ENCODE data around the gene HNRNPL. TPM values are rescaled to one million over a fixed set of nuclear protein-coding genes. Genes with fewer than 3 reads are reported as not detected.

The HNRNPL gene
- total RNA-seq, 1 donor from 2014 or later, result 172 TPM

DNA sequence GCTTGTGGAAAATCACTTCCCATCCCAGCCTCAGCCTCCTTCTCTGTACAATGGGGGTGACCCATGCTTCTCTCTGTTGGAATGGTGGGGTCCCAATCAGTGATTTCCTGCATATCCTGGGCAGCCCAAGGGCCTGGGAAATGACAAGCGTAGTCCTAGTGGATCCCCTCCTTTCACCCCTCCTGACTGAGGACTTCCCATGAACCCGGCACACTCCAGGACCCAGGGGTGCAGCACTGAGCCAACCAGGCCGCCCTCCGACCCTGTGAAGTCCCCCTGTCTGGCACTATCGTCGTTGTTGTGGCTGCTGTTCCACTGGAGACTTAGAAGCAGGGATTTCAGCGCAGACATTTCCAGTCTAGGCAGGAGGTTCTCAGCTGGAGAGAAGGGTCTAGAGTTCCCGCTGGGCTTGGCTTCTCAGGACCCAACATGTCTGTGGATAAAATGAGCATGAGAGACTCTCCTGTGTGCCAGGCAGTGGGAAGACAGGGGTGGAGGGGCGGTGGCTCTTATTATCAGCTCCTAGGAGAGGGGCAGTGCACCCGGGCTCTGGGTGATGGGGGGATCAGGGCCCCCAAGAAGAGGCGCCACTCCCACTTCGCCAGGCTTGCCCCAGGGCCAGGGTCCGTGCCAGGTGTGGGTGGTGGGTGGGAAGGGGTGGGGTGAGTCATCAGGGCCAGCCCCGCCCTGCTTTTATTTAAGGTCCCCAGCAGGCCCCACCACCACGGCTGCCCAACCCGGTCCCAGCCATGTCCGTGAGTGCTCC is 61.1 kb downstream of the HNRNPL start, which contains the start of gene LGALS7B:
TSS of gene LGALS7B (plus strand) at position 723 of the 766 bp plus-strand sequence. CDS start at position 750, 27 bp downstream.
- Histone ChIP-seq H3K27me3 (ENCODE audit: control insufficient read depth, insufficient read depth, low read length) (no peaks in the 10 kb centered on the region), H3K4me3 (ENCODE audit: low read depth, low read length) (peak within 1 kb of the TSS; percentile 42), H3K36me3 (ENCODE audit: control insufficient read depth, insufficient read depth, low read length) (no peaks in the 10 kb centered on the region)
- FAIRE-seq (no peak), DNase-seq (ENCODE audit: low read depth) (peak; percentile 58)
- TF ChIP-seq, protein P1, sequence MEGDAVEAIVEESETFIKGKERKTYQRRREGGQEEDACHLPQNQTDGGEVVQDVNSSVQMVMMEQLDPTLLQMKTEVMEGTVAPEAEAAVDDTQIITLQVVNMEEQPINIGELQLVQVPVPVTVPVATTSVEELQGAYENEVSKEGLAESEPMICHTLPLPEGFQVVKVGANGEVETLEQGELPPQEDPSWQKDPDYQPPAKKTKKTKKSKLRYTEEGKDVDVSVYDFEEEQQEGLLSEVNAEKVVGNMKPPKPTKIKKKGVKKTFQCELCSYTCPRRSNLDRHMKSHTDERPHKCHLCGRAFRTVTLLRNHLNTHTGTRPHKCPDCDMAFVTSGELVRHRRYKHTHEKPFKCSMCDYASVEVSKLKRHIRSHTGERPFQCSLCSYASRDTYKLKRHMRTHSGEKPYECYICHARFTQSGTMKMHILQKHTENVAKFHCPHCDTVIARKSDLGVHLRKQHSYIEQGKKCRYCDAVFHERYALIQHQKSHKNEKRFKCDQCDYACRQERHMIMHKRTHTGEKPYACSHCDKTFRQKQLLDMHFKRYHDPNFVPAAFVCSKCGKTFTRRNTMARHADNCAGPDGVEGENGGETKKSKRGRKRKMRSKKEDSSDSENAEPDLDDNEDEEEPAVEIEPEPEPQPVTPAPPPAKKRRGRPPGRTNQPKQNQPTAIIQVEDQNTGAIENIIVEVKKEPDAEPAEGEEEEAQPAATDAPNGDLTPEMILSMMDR (IDR thresholded peaks at IDR 0.05; ENCODE audit: insufficient read depth, low read length, severe bottlenecking), result no peak

DNA sequence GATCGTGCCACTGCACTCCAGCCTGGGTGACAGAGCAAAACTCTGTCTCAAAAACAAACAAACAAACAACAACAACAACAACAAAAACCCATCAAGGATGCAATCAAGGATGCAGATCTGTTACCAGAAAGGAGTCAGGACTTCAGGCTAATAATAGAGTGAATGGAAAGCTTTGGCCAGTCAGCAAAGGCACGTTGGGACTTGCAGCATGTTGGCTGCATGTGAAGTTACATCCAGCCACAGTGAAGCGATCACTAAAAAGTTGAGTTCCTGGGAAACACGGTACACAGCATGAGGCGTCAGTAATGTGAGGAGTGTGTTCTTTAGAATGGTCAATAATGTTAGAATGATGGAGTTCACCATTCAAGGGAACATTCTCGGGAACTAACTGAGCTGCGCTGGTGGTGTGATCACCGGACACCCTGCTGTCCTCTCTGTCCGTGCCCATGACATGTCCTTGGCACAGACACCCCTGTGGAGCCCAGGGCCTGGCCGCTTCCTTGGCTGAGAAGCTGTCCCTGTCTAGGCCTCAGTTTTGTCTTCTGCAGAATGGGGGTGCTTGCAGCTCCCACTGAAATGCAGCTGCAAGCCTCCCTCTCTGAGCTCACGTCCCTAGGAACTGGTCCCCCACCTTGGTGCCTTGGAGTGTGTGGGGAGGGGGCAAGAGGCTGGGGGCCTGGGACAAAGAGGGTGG is 63.1 kb downstream of the HNRNPL start:
- FAIRE-seq (peak; percentile 89), DNase-seq (ENCODE audit: low read depth) (peak; percentile 87)
- TF ChIP-seq, protein P1 (IDR thresholded peaks at IDR 0.05; ENCODE audit: insufficient read depth, low read length, severe bottlenecking), result no peak
- Histone ChIP-seq H3K4me3 (ENCODE audit: low read depth, low read length) (no peak overlapping the region), H3K27me3 (ENCODE audit: control insufficient read depth, insufficient read depth, low read length) (no peaks in the 10 kb centered on the region), H3K36me3 (ENCODE audit: control insufficient read depth, insufficient read depth, low read length) (no peaks in the 10 kb centered on the region)

Other genes starting within 250 kb of the HNRNPL start
- gene MAP4K1, start 232.0 kb downstream of the HNRNPL start, total RNA-seq, result not detected in 2 replicates
- 262 and 374 TPM in 2 replicates for gene EIF3K, start 230.8 kb downstream of the HNRNPL start, total RNA-seq
- 130 and 135 TPM in 2 replicates for gene ACTN4, start 202.3 kb downstream of the HNRNPL start, total RNA-seq
- 6.6 and 6.8 TPM in 2 replicates for gene CAPN12, start 105.5 kb downstream of the HNRNPL start, total RNA-seq
- gene LGALS7, start 76.5 kb downstream of the HNRNPL start, total RNA-seq, result 11.3 and 406 TPM in 2 replicates
- 1,636 and 4,049 TPM in 2 replicates for gene LGALS7B, start 60.8 kb downstream of the HNRNPL start, total RNA-seq
- gene LGALS4, start 37.0 kb downstream of the HNRNPL start, total RNA-seq, result 0.64 and 1.1 TPM in 2 replicates
- gene ECH1, start 18.2 kb downstream of the HNRNPL start, total RNA-seq, result 44.5 and 51.1 TPM in 2 replicates
- gene RINL, start 28.3 kb upstream of the HNRNPL start, total RNA-seq, result 8.7 and 12.3 TPM in 2 replicates
- 41.3 and 44.7 TPM in 2 replicates for gene SIRT2, start 49.6 kb upstream of the HNRNPL start, total RNA-seq
- gene NFKBIB, start 50.0 kb upstream of the HNRNPL start, total RNA-seq, result 23.2 and 25.9 TPM in 2 replicates
- 0.13 TPM in 1 of 2 replicates, not detected in the other for gene CCER2, start 62.2 kb upstream of the HNRNPL start, total RNA-seq
- 5.4 and 8.2 TPM in 2 replicates for gene SARS2, start 80.8 kb upstream of the HNRNPL start, total RNA-seq
- 56.5 and 62.4 TPM in 2 replicates for gene MRPS12, start 81.0 kb upstream of the HNRNPL start, total RNA-seq
- gene FBXO17, start 125.8 kb upstream of the HNRNPL start, total RNA-seq, result 5.0 and 11.6 TPM in 2 replicates
- gene FBXO27, start 182.6 kb upstream of the HNRNPL start, total RNA-seq, result 5.3 and 5.8 TPM in 2 replicates
- gene ACP7, start 234.4 kb upstream of the HNRNPL start, total RNA-seq, result 0.53 and 0.77 TPM in 2 replicates

All from bronchial epithelial cell (primary cell).